HG02798 (cell line): ENCODE data around the gene SLC22A23.

Experiments used
- ATAC-seq: cut with Tn5 transposase; IDR thresholded peaks from one replicate; pipeline ENCODE4 v1.9.1; 2021; ENCODE audit warnings: mild to moderate bottlenecking; ENCODE audit not compliant: unreplicated experiment, poor library complexity

SLC22A23 gene

DNA sequence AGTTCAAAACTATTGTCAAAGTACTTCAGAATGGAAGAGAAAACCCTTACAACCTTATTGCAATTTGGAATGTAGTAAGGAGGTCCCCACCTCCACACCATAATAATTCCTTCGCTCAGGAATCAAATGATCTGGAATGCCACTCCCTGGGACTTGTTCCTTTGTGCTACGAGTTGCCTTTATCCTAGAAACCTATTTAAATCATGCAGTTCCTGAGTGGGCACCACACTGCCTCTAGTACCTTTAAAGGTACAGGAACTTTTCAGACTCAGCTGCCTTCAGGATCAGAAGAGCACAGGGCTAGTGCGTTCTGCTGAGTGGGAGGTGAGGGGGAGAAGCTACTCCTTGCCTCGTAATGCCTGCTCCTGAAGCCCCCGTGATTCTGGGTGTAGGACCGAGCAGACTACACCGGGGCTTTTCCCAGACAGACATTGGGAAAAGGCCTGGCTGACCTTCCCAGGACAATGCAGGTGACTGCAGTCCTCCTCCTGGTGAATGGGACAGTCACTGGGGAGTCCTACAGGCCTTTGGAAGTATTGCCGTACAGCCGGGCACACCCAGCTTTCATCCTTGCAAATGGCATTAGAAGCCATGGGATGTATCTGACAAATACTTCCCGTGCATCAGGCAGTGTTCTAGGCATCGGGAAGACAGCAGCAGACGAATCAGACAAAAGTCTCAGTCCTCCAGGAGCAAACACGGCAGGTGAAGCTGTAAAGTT is 217.6 kb downstream of the SLC22A23 start:
- no peak for ATAC-seq

GRCh38 chr6:3237761-3238662 is 218.8 kb downstream of the SLC22A23 start:
- ATAC-seq: no peak

DNA sequence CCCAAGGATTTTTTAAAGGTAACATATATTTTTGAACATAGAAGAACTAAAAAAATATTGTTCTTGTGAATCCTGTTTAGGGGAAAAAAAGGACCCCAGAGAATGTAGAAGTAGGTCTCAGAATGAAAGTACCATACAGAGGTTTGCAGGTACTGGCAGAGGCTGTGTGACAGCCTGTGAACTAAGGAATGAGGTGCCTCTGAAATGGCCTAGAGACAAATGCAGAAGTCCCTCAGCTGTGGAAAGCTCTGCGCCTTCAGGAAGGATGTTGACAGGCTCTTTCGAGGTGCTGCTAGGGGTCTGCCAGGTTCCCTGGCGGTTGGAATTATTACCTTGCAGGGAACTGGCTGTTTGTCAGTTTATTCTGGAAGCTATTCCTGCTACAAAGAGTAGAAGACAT is 220.8 kb downstream of the SLC22A23 start:
- ATAC-seq: no peak

DNA sequence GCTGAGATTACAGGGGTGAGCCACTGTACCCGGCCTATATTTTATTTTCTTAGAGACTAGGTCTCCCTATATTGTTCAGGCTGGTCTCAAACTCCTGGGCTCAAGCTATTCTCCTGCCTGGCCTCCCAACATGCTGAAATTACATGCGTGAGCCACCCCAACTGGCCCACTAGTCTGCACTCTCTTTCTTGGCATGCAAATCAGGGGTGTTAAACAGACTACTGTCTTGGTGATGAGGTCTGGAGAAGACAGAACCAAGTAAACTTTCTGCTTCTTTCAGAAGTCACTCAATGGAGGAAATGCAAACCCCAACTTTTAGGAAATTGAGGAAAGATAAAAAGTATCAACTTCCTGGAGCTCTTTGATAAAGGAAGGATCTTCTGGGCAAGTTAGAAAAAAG is 221.4 kb downstream of the SLC22A23 start:
- peak; percentile 55 for ATAC-seq

- no peak for ATAC-seq
Observed at GRCh38 chr6:3233904-3234303, 222.9 kb downstream of the SLC22A23 start.

DNA sequence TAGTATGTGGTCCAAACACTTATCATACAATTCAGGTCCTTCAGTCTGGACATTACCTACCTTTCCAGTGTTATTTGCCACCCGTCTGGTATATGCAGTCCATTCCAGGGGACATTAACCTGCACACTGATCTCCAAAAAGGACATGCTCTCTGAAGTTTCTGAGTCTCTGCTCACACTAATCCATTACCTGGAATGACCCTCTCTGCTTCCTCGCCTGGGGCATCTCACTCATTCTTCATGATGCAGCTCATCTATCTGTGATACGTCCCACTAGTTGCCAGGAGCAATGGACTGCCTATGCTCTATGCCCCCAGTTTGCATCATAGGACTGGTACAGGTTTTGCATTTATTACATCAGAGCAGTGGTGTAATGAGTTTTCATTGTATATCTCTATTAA is 223.5 kb downstream of the SLC22A23 start:
- ATAC-seq: no peak

GRCh38 chr6:3232017-3232945 is 224.6 kb downstream of the SLC22A23 start:
- no peak for ATAC-seq

DNA sequence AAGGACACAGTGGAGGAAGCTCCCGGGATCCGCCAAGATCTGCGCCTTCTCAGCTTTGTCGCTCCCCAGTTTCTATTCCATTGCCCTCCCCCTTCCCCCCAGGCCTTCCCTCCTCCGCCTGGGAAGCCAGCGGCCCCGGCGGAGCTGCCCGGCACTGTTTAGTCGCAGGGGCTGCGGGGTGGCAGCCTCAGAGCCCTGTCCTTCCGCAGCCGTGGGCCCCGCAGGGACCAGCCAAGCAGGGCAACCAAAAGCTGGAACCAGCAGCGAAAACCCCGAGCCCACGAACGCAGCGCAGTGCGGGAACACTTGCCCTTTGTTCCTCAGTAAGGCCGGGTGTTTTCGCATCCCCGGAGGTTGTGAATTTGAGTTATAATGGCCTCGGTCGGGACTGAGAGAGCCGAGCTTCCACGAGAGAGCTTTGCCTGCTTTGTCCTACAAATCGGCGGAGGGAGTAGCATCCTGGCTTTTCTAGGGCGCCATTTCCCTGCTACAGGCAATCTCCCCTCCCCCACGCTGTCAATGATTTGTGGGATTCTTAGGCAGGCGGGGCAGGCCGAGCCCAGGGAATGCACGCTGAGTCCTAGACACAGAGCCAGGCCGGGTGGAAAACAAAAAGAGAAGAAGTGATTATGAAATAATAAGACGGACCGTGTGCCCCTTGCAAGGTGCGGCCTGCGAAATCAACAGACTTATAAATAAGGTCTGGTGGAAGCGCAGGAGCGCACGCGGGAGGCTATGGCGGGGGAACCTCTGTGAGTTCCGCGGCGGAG is 225.4 kb downstream of the SLC22A23 start:
- no peak for ATAC-seq

GRCh38 chr6:3230900-3231246 is 226.0 kb downstream of the SLC22A23 start:
- no peak for ATAC-seq

- ATAC-seq: no peak
Observed at GRCh38 chr6:3230256-3230882, 226.5 kb downstream of the SLC22A23 start.

DNA sequence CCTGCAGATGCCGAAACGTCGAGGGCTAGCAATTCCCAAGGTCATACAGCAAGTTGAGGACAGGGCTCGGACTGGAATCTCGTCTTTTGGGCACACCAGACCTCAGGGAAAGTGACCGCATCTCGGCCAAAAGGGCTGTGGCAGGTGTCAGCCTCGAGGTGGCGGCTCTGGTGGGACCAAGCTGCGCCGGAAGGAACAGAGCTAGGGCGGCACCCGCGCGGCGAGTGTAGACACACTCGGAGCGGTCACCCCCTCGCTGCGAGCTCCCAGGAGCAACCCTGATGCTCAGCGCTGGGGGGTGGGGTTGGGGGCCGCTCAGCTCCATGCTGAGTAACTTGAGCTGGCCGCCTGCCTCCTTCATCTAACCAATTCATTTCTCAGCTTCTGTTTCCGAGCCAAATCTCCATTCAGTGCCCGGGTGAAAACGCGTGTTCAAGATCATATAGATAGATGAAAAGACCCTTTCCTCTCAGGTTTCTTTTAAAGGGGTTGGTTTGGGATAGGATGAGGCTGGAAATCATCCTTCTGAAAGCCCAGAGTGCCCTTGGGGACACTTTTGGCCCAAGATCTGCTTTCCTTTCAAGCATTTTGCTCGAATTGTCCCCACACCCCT is 227.2 kb downstream of the SLC22A23 start:
- no peak for ATAC-seq

- ATAC-seq: no peak
Observed at GRCh38 chr6:3228771-3229565, 227.9 kb downstream of the SLC22A23 start.

- no peak for ATAC-seq
Observed at GRCh38 chr6:3228046-3228671, 228.7 kb downstream of the SLC22A23 start.

DNA sequence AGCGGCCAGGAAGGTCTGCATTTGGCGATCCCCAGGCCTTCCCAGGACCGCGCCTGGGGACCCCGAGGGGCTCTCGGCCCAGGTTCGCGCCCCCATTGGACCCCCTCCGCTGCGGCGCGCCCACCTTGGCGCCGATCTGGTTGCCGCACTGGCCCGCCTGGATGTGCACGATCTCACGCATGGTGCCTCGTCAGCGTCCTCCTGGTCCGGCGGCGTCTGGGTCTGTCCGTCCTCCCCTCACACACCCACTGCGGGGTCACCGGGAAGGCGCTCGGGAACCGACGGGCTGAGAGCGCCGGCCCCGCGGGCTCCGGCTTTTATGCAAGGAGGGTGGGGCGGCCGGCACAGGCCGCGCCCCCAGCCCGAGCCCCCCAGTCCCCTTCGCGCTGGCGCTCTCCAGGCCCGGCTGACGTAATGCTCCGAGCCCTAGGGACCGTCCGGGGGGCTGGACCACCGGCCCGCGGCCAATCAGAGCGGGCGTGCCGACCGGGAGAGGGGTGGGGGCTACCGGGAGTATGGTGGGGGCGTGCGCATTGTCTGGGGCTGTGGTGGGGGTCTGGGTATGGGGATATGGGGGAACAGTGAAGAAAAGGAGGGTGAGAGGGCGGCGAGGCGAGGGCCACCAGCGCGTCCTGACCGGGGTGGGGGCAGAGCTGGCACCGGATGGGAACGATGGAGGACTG is 229.3 kb downstream of the SLC22A23 start, which contains the start of gene TUBB2B:
Gene TUBB2B (minus strand): TSS at position 291 of the 683 bp plus-strand sequence. CDS start 110 bp downstream, at position 181.
- ATAC-seq: no peak

DNA sequence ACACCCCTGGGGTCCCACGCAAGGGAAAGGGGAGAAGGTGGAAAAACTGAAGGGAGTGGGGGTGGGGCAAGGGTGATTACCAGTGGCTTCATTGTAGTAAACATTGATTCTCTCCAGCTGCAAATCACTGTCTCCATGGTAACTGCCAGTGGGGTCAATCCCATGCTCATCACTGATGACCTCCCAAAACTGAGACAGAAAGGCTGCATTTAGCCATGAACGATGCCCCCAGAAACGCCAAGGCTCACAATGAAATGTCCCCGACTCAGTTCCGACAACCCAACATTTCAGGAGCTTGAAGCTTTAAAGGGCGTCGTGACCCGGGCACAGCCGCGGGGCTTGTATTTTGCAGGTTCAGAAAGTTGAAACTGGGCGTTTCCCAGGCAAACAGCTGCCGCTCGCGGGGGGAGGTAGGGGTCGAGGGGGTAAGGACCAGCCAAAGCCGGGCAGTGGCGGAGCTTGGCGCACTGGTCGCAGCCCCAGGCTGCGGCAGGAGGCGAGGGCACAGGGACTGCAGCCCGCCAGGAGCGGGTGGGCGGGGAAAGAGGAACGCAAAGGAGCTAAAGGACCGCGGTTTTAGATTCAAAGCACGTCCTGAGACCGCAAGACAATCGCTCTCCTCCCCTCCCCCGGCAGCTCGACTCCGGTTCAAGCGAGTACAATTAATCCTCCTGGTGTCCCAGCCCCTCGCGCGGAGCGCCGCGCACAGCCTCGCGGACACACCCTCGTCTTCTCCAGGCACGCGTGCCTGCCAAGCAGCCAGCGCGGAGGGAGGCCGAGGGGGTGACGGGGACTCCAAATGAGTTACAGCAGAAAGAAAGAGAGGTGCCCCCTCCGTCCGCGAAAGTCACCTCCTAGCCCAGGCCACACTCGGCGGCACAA is 230.1 kb downstream of the SLC22A23 start:
- no peak for ATAC-seq

DNA sequence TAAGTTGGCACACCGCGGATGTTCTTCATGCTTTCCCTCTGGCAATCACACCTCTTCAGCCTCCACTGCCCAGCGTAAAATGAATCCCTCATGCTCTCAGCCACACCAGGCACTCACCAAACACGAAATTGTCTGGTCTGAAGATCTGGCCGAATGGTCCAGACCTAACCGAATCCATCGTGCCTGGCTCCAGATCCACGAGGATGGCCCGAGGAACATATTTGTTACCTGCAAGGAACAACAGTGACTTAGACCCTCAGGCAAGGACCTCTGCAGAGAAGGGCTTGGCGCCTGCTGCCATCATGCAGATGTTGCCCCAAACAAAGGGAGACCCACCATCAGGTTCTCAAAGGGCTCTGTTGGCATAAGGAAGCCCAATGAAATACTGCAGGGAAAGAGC is 230.8 kb downstream of the SLC22A23 start:
- no peak for ATAC-seq
